ENCODE measurements around the gene LRP8. TPM values are rescaled to one million over a fixed set of nuclear protein-coding genes. Genes with fewer than 3 reads are reported as not detected.

LRP8 gene
- total and polyA plus RNA-seq, 2 experiments from 2014 or later, result 1.3 to 8.9 TPM

GRCh38 chr1:53291574-53291973 lies 36.3 kb downstream of the LRP8 start:
- no peaks in the 10 kb centered on the region for H3K36me3 ChIP-seq (ENCODE audit: low read depth)
- in situ Hi-C loops (cut with MboI), result no loop called here
- no peak overlapping the region for H3K4me3 ChIP-seq
- H3K79me2 ChIP-seq (ENCODE audit: insufficient read depth), result no peaks in the 10 kb centered on the region
- TF ChIP-seq EZH2 (IDR thresholded peaks at IDR 0.05; ENCODE audit: insufficient read depth, poor library complexity, severe bottlenecking), result no peak
- no peak for TF ChIP-seq EZH2phosphoT487 (IDR thresholded peaks at IDR 0.05; ENCODE audit: insufficient read depth, low read depth)
- H2AFZ ChIP-seq, result no peak overlapping the region
- H3K9me2 ChIP-seq (ENCODE audit: insufficient read depth), result no peaks in the 10 kb centered on the region
- H3K27ac ChIP-seq, result no peak overlapping the region
- WGBS, 2 experiments (ENCODE audit: low coverage in 1 of 2, low lambda C conversion rate in 2 of 2, missing lambda C conversion rate in 2 of 2), result 88 to 91% methylated on average over 2 of the region's 2 CpGs
- peaks cover 14% of the 10 kb centered on the region for H3K4me1 ChIP-seq (ENCODE audit: insufficient read depth)
- no peak for DNase-seq
- H3K9me3 ChIP-seq (ENCODE audit: low read depth), result no peaks in the 10 kb centered on the region
- no peaks in the 10 kb centered on the region for H4K20me1 ChIP-seq (ENCODE audit: insufficient read depth)
- no peak overlapping the region for H3K9ac ChIP-seq
- H3F3A ChIP-seq (ENCODE audit: insufficient read depth), result no peaks in the 10 kb centered on the region
- H3K27me3 ChIP-seq (replicated peaks; ENCODE audit: insufficient read depth), result no peaks in the 10 kb centered on the region
- no peak overlapping the region for H3K4me2 ChIP-seq (ENCODE audit: unreplicated experiment)

- Histone ChIP-seq H2AFZ (no peak overlapping the region), H3K9ac (no peak overlapping the region), H3K27me3 (replicated peaks; ENCODE audit: insufficient read depth) (no peaks in the 10 kb centered on the region), H3F3A (ENCODE audit: insufficient read depth) (no peaks in the 10 kb centered on the region), H3K36me3 (ENCODE audit: low read depth) (no peaks in the 10 kb centered on the region), H3K79me2 (ENCODE audit: insufficient read depth) (no peaks in the 10 kb centered on the region), H3K9me3 (ENCODE audit: low read depth) (no peaks in the 10 kb centered on the region), H4K20me1 (ENCODE audit: insufficient read depth) (no peaks in the 10 kb centered on the region), H3K4me1 (ENCODE audit: insufficient read depth) (peaks cover 2% of the 10 kb centered on the region), H3K27ac (no peak overlapping the region), H3K4me3 (no peak overlapping the region), H3K9me2 (ENCODE audit: insufficient read depth) (no peaks in the 10 kb centered on the region), H3K4me2 (ENCODE audit: unreplicated experiment) (no peak overlapping the region)
- no peak for TF ChIP-seq EZH2 (IDR thresholded peaks at IDR 0.05; ENCODE audit: insufficient read depth, poor library complexity, severe bottlenecking)
- TF ChIP-seq EZH2phosphoT487 (IDR thresholded peaks at IDR 0.05; ENCODE audit: insufficient read depth, low read depth), result no peak
- no peak for DNase-seq
- in situ Hi-C loops (cut with MboI), result no loop called here
- 87 to 93% methylated on average over 7 of the region's 7 CpGs for WGBS, 2 experiments (ENCODE audit: low coverage in 1 of 2, low lambda C conversion rate in 2 of 2, missing lambda C conversion rate in 2 of 2)
These were observed 39.0 kb downstream of the LRP8 start for GRCh38 chr1:53288790-53289429.

- H3K36me3 ChIP-seq (ENCODE audit: low read depth), result no peaks in the 10 kb centered on the region
- 84 to 87% methylated on average over 16 to 17 of the region's 18 CpGs for WGBS, 2 experiments (ENCODE audit: low coverage in 1 of 2, low lambda C conversion rate in 2 of 2, missing lambda C conversion rate in 2 of 2)
- H3K79me2 ChIP-seq (ENCODE audit: insufficient read depth), result no peaks in the 10 kb centered on the region
- DNase-seq, result no peak
- H3K9ac ChIP-seq, result no peak overlapping the region
- H3K4me3 ChIP-seq, result no peak overlapping the region
- in situ Hi-C loops (cut with MboI), result no loop called here
- no peak for TF ChIP-seq EZH2 (IDR thresholded peaks at IDR 0.05; ENCODE audit: insufficient read depth, poor library complexity, severe bottlenecking)
- no peak overlapping the region for H3K27ac ChIP-seq
- H3K27me3 ChIP-seq (replicated peaks; ENCODE audit: insufficient read depth), result no peaks in the 10 kb centered on the region
- H3F3A ChIP-seq (ENCODE audit: insufficient read depth), result no peaks in the 10 kb centered on the region
- no peak overlapping the region for H3K4me2 ChIP-seq (ENCODE audit: unreplicated experiment)
- H2AFZ ChIP-seq, result no peak overlapping the region
- no peaks in the 10 kb centered on the region; the same call in 1 of the 2 replicates for H3K4me1 ChIP-seq (ENCODE audit: insufficient read depth)
- H4K20me1 ChIP-seq (ENCODE audit: insufficient read depth), result no peaks in the 10 kb centered on the region
- no peaks in the 10 kb centered on the region for H3K9me2 ChIP-seq (ENCODE audit: insufficient read depth)
- no peaks in the 10 kb centered on the region for H3K9me3 ChIP-seq (ENCODE audit: low read depth)
These were observed 39.7 kb downstream of the LRP8 start for GRCh38 chr1:53288002-53288789.

- no peak overlapping the region for H2AFZ ChIP-seq
- H3K9me2 ChIP-seq (ENCODE audit: insufficient read depth), result no peaks in the 10 kb centered on the region
- no peaks in the 10 kb centered on the region for H3K36me3 ChIP-seq (ENCODE audit: low read depth)
- no peak overlapping the region for H3K4me2 ChIP-seq (ENCODE audit: unreplicated experiment)
- in situ Hi-C loops (cut with MboI), result no loop called here
- H3K79me2 ChIP-seq (ENCODE audit: insufficient read depth), result no peaks in the 10 kb centered on the region
- H4K20me1 ChIP-seq (ENCODE audit: insufficient read depth), result no peaks in the 10 kb centered on the region
- H3F3A ChIP-seq (ENCODE audit: insufficient read depth), result no peaks in the 10 kb centered on the region
- no peak overlapping the region for H3K4me3 ChIP-seq
- H3K27me3 ChIP-seq (replicated peaks; ENCODE audit: insufficient read depth), result no peaks in the 10 kb centered on the region
- H3K9me3 ChIP-seq (ENCODE audit: low read depth), result no peaks in the 10 kb centered on the region
- H3K27ac ChIP-seq, result no peak overlapping the region
- TF ChIP-seq EZH2phosphoT487 (IDR thresholded peaks at IDR 0.05; ENCODE audit: insufficient read depth, low read depth), result no peak
- no peak for TF ChIP-seq EZH2 (IDR thresholded peaks at IDR 0.05; ENCODE audit: insufficient read depth, poor library complexity, severe bottlenecking)
- no peak for DNase-seq
- no peaks in the 10 kb centered on the region for H3K4me1 ChIP-seq (ENCODE audit: insufficient read depth)
- H3K9ac ChIP-seq, result no peak overlapping the region
- WGBS, 2 experiments (ENCODE audit: low coverage in 1 of 2, low lambda C conversion rate in 2 of 2, missing lambda C conversion rate in 2 of 2), result 84 to 89% methylated on average over 4 of the region's 4 CpGs
These were observed 40.9 kb downstream of the LRP8 start for GRCh38 chr1:53286955-53287354.

Data from GM23248 (cell line).